ENCODE results near the gene VPS50.

DNA sequence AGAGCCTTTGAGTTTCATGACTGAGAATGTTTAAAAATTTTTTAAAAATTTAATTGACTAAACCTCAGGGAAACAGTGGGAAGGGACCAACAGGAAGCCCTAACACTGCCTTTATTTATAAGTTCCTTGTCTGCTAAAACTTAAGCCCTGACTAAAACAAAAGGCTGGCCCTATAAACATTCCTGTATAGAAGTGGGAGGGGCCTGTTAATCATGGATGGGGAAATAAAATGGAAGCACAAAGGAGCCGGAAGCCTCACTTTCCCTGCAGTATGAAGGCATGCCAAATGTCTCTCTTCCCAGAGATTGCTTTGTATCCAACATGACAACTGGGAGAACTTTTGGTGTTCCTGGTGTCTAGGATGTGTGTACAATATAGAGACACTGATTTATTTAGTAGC, 66.0 kb downstream of the VPS50 start:
- TF ChIP-seq GATA2 (IDR thresholded peaks at IDR 0.05; ENCODE audit: low read depth, low read length) (no peak), GATA3 (IDR thresholded peaks at IDR 0.05; ENCODE audit: low read depth, low read length) (no peak)

Measured in SH-SY5Y (cell line).